HepG2 (cell line): ENCODE data around the gene CACNA2D3. TPM values are rescaled to one million over a fixed set of nuclear protein-coding genes. Genes with fewer than 3 reads are reported as not detected.

Source experiments
- ATAC-seq: fragments of 200-7000 bp; cut with Tn5 transposase; 3 replicates; pipeline ENCODE4 v1.9.1; 2020; ENCODE audit warnings: mild to moderate bottlenecking, moderate library complexity
- BruUV-seq: library from RNA; stranded (reverse); fragments of 400-500 nt; replicated peaks from 2 replicates; lab custom pipeline; 2021; lab: Mats Ljungman, UMichigan
- CTCF ChIA-PET: fragments of 300-600 bp; formaldehyde crosslinking; extraction: SDS; loops from one replicate; lab custom pipeline; 2021; ENCODE audit warnings: low total read pairs, inconsistent platforms, low intra/inter-chr PET ratio; lab: Yijun Ruan, JAX
- POLR2A ChIA-PET: fragments of 350-600 bp; sonication (Branson Sonifier 250); formaldehyde crosslinking; loops from one replicate; lab custom pipeline; 2020; ENCODE audit warnings: antibody characterized with exemption, inconsistent platforms; lab: Yijun Ruan, JAX
- DNase-seq: peaks from one replicate; pipeline ENCODE4 v3.0.0-alpha.2; 2015; ENCODE audit warnings: low spot score
- FAIRE-seq: peaks from 3 replicates; lab custom pipeline; 2011; peaks lifted over from hg19 to GRCh38; lab: Jason Lieb, UNC
- H2AFZ ChIP-seq: one replicate; pipeline ENCODE4 v1.6.1; 2011; ENCODE audit warnings: low read length, inconsistent platforms
- H3K27ac ChIP-seq: fragments of 300-600 bp; 3 replicates; pipeline ENCODE4 v1.8.0; 2011; ENCODE audit warnings: mixed run types, mild to moderate bottlenecking, mixed read lengths, low read length, inconsistent platforms; ENCODE audit not compliant: insufficient read depth; ENCODE audit errors: extremely low read length
- H3K27me3 ChIP-seq, 2 experiments: fragments of 200-600 bp in 1 of 2; 2 replicates in 1 of 2; 3 replicates in 1 of 2; pipeline versions ENCODE4 v1.6.0 to v1.8.0; 2011; ENCODE audit warnings: low read length in 2 of 2, mild to moderate bottlenecking in 2 of 2, moderate library complexity in 2 of 2, inconsistent platforms in 1 of 2; ENCODE audit not compliant: insufficient read depth in 2 of 2, control insufficient read depth in 1 of 2
- H3K36me3 ChIP-seq, 2 experiments: fragments of 200-600 bp in 1 of 2; replicated peaks in 1 of 2; 2 replicates in 1 of 2; 3 replicates in 1 of 2; pipeline versions ENCODE4 v1.5.1 to v1.8.0; 2011; ENCODE audit warnings: low read length in 2 of 2, inconsistent platforms in 1 of 2; ENCODE audit not compliant: insufficient read depth in 2 of 2, control insufficient read depth in 1 of 2
- H3K4me1 ChIP-seq: 2 replicates; pipeline ENCODE4 v1.5.1; 2012; ENCODE audit warnings: low read length, inconsistent platforms; ENCODE audit not compliant: insufficient read depth
- H3K4me2 ChIP-seq: 2 replicates; pipeline ENCODE4 v1.6.0; 2011; ENCODE audit warnings: low read depth, low read length, inconsistent platforms
- H3K4me3 ChIP-seq, 3 experiments: fragments of 200-600 bp in 1 of 3; sonication (generic), shearing (Covaris generic) in 1 of 3; replicated peaks in 1 of 3; 2 replicates each; pipeline ENCODE4 v1.5.1; 2011 to 2016; ENCODE audit warnings: low read length in 3 of 3, inconsistent platforms in 2 of 3, low read depth in 2 of 3, mild to moderate bottlenecking in 2 of 3, control low read depth in 1 of 3, mixed read lengths in 1 of 3; ENCODE audit not compliant: insufficient read depth in 1 of 3
- H3K79me2 ChIP-seq: one replicate; pipeline ENCODE4 v1.6.1; 2011; ENCODE audit warnings: low read length, inconsistent platforms; ENCODE audit not compliant: insufficient read depth
- H3K9ac ChIP-seq: 2 replicates; pipeline ENCODE4 v1.6.0; 2011; ENCODE audit warnings: mild to moderate bottlenecking, low read depth, low read length, inconsistent platforms; ENCODE audit not compliant: insufficient read depth
- H3K9me3 ChIP-seq: 2 replicates; pipeline ENCODE4 v1.5.1; 2012; ENCODE audit warnings: mild to moderate bottlenecking, low read length
- H4K20me1 ChIP-seq: 2 replicates; pipeline ENCODE4 v1.6.0; 2011; ENCODE audit warnings: inconsistent platforms, mild to moderate bottlenecking, low read length, moderate library complexity; ENCODE audit not compliant: insufficient read depth
- CTCF ChIP-seq: sonication (generic); formaldehyde crosslinking; IDR thresholded peaks from 2 replicates; pipeline ENCODE4 v1.5.0; 2020; ENCODE audit warnings: mild to moderate bottlenecking, missing genetic modification reagents, moderate library complexity
- GFI1 ChIP-seq: sonication (generic); formaldehyde crosslinking; IDR thresholded peaks from 2 replicates; pipeline ENCODE4 v1.5.0; 2020; ENCODE audit warnings: missing genetic modification reagents, mild to moderate bottlenecking, borderline replicate concordance
- GMEB1 ChIP-seq: sonication (generic); formaldehyde crosslinking; IDR thresholded peaks from 2 replicates; pipeline ENCODE4 v1.5.1; 2020; ENCODE audit warnings: missing genetic modification reagents, mild to moderate bottlenecking, borderline replicate concordance
- MED13 ChIP-seq: sonication (generic); formaldehyde crosslinking; IDR thresholded peaks from 2 replicates; pipeline ENCODE4 v1.5.0; 2020; ENCODE audit warnings: missing genetic modification reagents
- SP5 ChIP-seq: IDR thresholded peaks from 2 replicates; pipeline ENCODE4 v1.6.1; 2016; ENCODE audit warnings: low read depth, borderline replicate concordance
- SYNCRIP ChIP-seq: fragments of 200-400 bp; formaldehyde crosslinking; IDR thresholded peaks from 2 replicates; pipeline ENCODE4 v1.6.1; 2018; ENCODE audit warnings: mild to moderate bottlenecking, low read depth, low read length; ENCODE audit not compliant: insufficient read depth
- ZNF10 ChIP-seq: sonication (generic); formaldehyde crosslinking; IDR thresholded peaks from 2 replicates; pipeline ENCODE4 v1.4.0; 2020; ENCODE audit warnings: mild to moderate bottlenecking, low read depth, missing genetic modification reagents, borderline replicate concordance
- ZNF558 ChIP-seq: sonication (generic); formaldehyde crosslinking; IDR thresholded peaks from 2 replicates; pipeline ENCODE4 v1.9.0; 2022; ENCODE audit warnings: mild to moderate bottlenecking, missing genetic modification reagents, borderline replicate concordance
- WGBS: methylation state at CpG from one replicate; pipeline ENCODE4 v1.1.6; 2017; ENCODE audit warnings: low lambda C conversion rate; 5-methylcytosine and 5-hydroxymethylcytosine counted together
- in situ Hi-C: cut with HindIII; loops from 2 replicates; pipeline ENCODE4 v1.10.0; 2017; ENCODE audit warnings: low pct_unique_long_range_greater_than_20kb; ENCODE audit not compliant: extremely low pct_ligation_motif_present
- intact Hi-C: fragments of 100-400 bp; cut with micrococcal nuclease; formaldehyde crosslinking; loops from one replicate; pipeline ENCODE4 v1.10.0; 2022; ENCODE audit not compliant: unreplicated experiment
- polyA plus RNA-seq, 8 experiments: library from polyadenylated mRNA; depleted of rRNA in 3 of 8; stranded (reverse) in 7 of 8; unstranded in 1 of 8; fragments of >200 nt; fragmentation: Illumina TruSeq in 4 of 8; extraction: Trizol in 4 of 8; gene quantifications; 2 replicates each; pipeline versions ENCODE4 v1.2.1 to v1.2.3, GENCODE V29; 2011 to 2016; ENCODE audit warnings: low read depth in 4 of 8, missing spikeins in 1 of 8, mixed read lengths in 1 of 8; ENCODE audit not compliant: insufficient read depth in 1 of 8
- total RNA-seq, 5 experiments: library from RNA; depleted of rRNA; stranded (reverse); fragments of >200 nt; fragmentation: Illumina TruSeq; extraction: Trizol; gene quantifications; 2 replicates each; pipeline ENCODE4 v1.2.3, GENCODE V29; 2016; ENCODE audit warnings: low read depth in 1 of 5

Gene CACNA2D3
- total and polyA plus RNA-seq, 2 of the 13 experiments (the other 11 are each of a cell fraction or from before 2014, with no cell fraction given): not detected

GRCh38 chr3:54986294-54986693, 863.9 kb downstream of the CACNA2D3 start:
- Histone ChIP-seq H3K36me3 (no peaks in the 10 kb centered on the region), H3K27ac (no peak overlapping the region), H2AFZ (no peak overlapping the region), H3K9me3 (0 out of 2 replicates have a peak, but pooled peaks cover 5% of the 10 kb centered on the region), H3K9ac (no peak overlapping the region), H3K79me2 (no peaks in the 10 kb centered on the region), H3K4me1 (no peaks in the 10 kb centered on the region), H3K27me3 (no peaks in the 10 kb centered on the region), H3K4me3 (no peak overlapping the region), H3K4me2 (no peak overlapping the region), H4K20me1 (no peaks in the 10 kb centered on the region)
- intact Hi-C loops: no loop called here
- TF ChIP-seq SYNCRIP: no peak
- no peak for TF ChIP-seq GMEB1 (CRISPR knock-in tag)
- TF ChIP-seq MED13 (CRISPR knock-in tag): no peak
- ChIA-PET POLR2A (no interaction called here), CTCF (no interaction called here)
- WGBS: 16% methylated on average over 4 of the region's 4 CpGs
- in situ Hi-C loops: no loop called here
- no peak for FAIRE-seq
- no TSS peak for BruUV-seq
- no peak for DNase-seq
- ATAC-seq: no peak

GRCh38 chr3:54987719-54988118, 865.4 kb downstream of the CACNA2D3 start:
- H3K4me1 ChIP-seq: no peaks in the 10 kb centered on the region
- no peak overlapping the region for H3K9ac ChIP-seq
- CTCF ChIA-PET: no interaction called here
- no peaks in the 10 kb centered on the region for H3K27me3 ChIP-seq
- POLR2A ChIA-PET: no interaction called here
- H3K36me3 ChIP-seq: no peaks in the 10 kb centered on the region
- no peak for ATAC-seq
- no peak overlapping the region for H2AFZ ChIP-seq
- 0 out of 2 replicates have a peak, but pooled peaks cover 5% of the 10 kb centered on the region for H3K9me3 ChIP-seq
- no peak for DNase-seq
- in situ Hi-C loops: no loop called here
- no peak for FAIRE-seq
- H3K79me2 ChIP-seq: no peaks in the 10 kb centered on the region
- intact Hi-C loops: no loop called here
- WGBS: 34% methylated on average over 4 of the region's 4 CpGs
- no peak overlapping the region for H3K4me2 ChIP-seq
- no TSS peak for BruUV-seq
- no peak overlapping the region for H3K4me3 ChIP-seq
- no peaks in the 10 kb centered on the region for H4K20me1 ChIP-seq
- no peak overlapping the region for H3K27ac ChIP-seq
- TF ChIP-seq SP5 (CRISPR knock-in tag): no peak
- TF ChIP-seq ZNF558 (CRISPR knock-in tag): no peak
- TF ChIP-seq ZNF10 (CRISPR knock-in tag): no peak
- no peak for TF ChIP-seq CTCF
- TF ChIP-seq GFI1: no peak
